ENCODE results near the gene CALY.

DNA sequence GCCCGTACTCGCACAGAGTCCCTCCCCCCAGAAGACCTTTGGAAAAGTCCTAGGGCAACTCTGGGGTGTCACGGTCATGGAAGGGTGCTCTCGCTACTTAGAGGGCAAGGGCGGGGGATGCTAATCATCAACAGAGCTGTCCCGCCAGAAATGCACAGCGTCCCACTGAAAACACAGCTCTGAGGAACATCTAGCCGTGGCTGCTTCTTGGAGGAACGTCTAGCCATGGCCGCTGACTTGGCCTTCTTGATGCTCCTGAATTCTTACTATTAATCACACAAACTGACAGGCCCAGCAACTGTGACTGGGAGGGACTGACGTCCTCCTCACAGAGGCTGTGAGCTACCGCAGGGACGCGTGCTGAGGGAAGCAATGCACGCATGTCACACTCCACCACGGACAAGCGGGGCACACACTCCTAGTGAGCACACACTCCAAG is 29.7 kb downstream of the CALY start:
- TF ChIP-seq, protein P1, sequence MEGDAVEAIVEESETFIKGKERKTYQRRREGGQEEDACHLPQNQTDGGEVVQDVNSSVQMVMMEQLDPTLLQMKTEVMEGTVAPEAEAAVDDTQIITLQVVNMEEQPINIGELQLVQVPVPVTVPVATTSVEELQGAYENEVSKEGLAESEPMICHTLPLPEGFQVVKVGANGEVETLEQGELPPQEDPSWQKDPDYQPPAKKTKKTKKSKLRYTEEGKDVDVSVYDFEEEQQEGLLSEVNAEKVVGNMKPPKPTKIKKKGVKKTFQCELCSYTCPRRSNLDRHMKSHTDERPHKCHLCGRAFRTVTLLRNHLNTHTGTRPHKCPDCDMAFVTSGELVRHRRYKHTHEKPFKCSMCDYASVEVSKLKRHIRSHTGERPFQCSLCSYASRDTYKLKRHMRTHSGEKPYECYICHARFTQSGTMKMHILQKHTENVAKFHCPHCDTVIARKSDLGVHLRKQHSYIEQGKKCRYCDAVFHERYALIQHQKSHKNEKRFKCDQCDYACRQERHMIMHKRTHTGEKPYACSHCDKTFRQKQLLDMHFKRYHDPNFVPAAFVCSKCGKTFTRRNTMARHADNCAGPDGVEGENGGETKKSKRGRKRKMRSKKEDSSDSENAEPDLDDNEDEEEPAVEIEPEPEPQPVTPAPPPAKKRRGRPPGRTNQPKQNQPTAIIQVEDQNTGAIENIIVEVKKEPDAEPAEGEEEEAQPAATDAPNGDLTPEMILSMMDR (IDR thresholded peaks at IDR 0.05 in 2 of 3, conservative IDR thresholded peaks at IDR 0.05 in 1 of 3; ENCODE audit: borderline replicate concordance in 1 of 3, insufficient read depth in 1 of 3, low read depth in 2 of 3, low read length in 2 of 3): no peak
- no peak for TF ChIP-seq POLR2A (IDR thresholded peaks at IDR 0.05; ENCODE audit: borderline replicate concordance, extremely low read depth, insufficient read depth, insufficient read length)
- no peak for TF ChIP-seq JUND (IDR thresholded peaks at IDR 0.05)
- TF ChIP-seq, protein P2, sequence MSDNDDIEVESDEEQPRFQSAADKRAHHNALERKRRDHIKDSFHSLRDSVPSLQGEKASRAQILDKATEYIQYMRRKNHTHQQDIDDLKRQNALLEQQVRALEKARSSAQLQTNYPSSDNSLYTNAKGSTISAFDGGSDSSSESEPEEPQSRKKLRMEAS (IDR thresholded peaks at IDR 0.05): no peak
- TF ChIP-seq EZH2 (IDR thresholded peaks at IDR 0.05): no peak
- TF ChIP-seq POLR2AphosphoS5 (IDR thresholded peaks at IDR 0.05; ENCODE audit: low read depth, low read length): no peak
- TF ChIP-seq ELF1 (IDR thresholded peaks at IDR 0.05; ENCODE audit: borderline replicate concordance, low read depth): no peak
- TF ChIP-seq RAD21 (IDR thresholded peaks at IDR 0.05; ENCODE audit: low read depth): no peak
- no peak for TF ChIP-seq SRF (IDR thresholded peaks at IDR 0.05; ENCODE audit: low read depth)
- no peak for TF ChIP-seq EZH2phosphoT487 (IDR thresholded peaks at IDR 0.05; ENCODE audit: borderline replicate concordance)
- TF ChIP-seq TCF7L2 (IDR thresholded peaks at IDR 0.05; ENCODE audit: borderline replicate concordance, extremely low read depth, insufficient read depth, insufficient read length): no peak

Data from HCT116 (cell line).